Measurements from ENCODE around the gene PAX3.

The PAX3 gene

GRCh38 chr2:222272446-222273015 is 26.3 kb downstream of the PAX3 start:
- Histone ChIP-seq H3K9ac (ENCODE audit: insufficient read length, low read depth) (no peak overlapping the region), H3K4me3 (ENCODE audit: insufficient read length, low read depth) (no peak overlapping the region), H3K36me3 (ENCODE audit: insufficient read depth, insufficient read length, low read length) (no peaks in the 10 kb centered on the region), H3K4me1 (ENCODE audit: insufficient read depth, insufficient read length) (no peaks in the 10 kb centered on the region), H3K9me3 (ENCODE audit: insufficient read depth, low read length) (no peaks in the 10 kb centered on the region), H3K27me3 (ENCODE audit: insufficient read depth, insufficient read length) (no peaks in the 10 kb centered on the region)
- no peak for DNase-seq (ENCODE audit: low read depth, low spot score)
- TF ChIP-seq YY1 (IDR thresholded peaks at IDR 0.05; ENCODE audit: insufficient read depth, insufficient read length): no peak
- no peak for TF ChIP-seq ZNF274 (IDR thresholded peaks at IDR 0.05; ENCODE audit: low read depth, low read length)
- no peak for TF ChIP-seq SUZ12 (IDR thresholded peaks at IDR 0.05; ENCODE audit: extremely low read depth, insufficient read depth, insufficient read length)

- no peak overlapping the region for H3K4me3 ChIP-seq (ENCODE audit: insufficient read length, low read depth)
- no peak overlapping the region for H3K9ac ChIP-seq (ENCODE audit: insufficient read length, low read depth)
- no peaks in the 10 kb centered on the region for H3K4me1 ChIP-seq (ENCODE audit: insufficient read depth, insufficient read length)
- no peak for DNase-seq (ENCODE audit: low read depth, low spot score)
- H3K27me3 ChIP-seq (ENCODE audit: insufficient read depth, insufficient read length): no peaks in the 10 kb centered on the region
- no peak for TF ChIP-seq SUZ12 (IDR thresholded peaks at IDR 0.05; ENCODE audit: extremely low read depth, insufficient read depth, insufficient read length)
- TF ChIP-seq ZNF274 (IDR thresholded peaks at IDR 0.05; ENCODE audit: low read depth, low read length): no peak
- TF ChIP-seq YY1 (IDR thresholded peaks at IDR 0.05; ENCODE audit: insufficient read depth, insufficient read length): no peak
- no peaks in the 10 kb centered on the region for H3K9me3 ChIP-seq (ENCODE audit: insufficient read depth, low read length)
- no peaks in the 10 kb centered on the region for H3K36me3 ChIP-seq (ENCODE audit: insufficient read depth, insufficient read length, low read length)
Measured at GRCh38 chr2:222271854-222272253, 26.9 kb downstream of the PAX3 start.

- H3K9me3 ChIP-seq (ENCODE audit: insufficient read depth, low read length): no peaks in the 10 kb centered on the region
- no peaks in the 10 kb centered on the region for H3K36me3 ChIP-seq (ENCODE audit: insufficient read depth, insufficient read length, low read length)
- no peaks in the 10 kb centered on the region for H3K4me1 ChIP-seq (ENCODE audit: insufficient read depth, insufficient read length)
- H3K4me3 ChIP-seq (ENCODE audit: insufficient read length, low read depth): no peak overlapping the region
- TF ChIP-seq YY1 (IDR thresholded peaks at IDR 0.05; ENCODE audit: insufficient read depth, insufficient read length) (no peak), SUZ12 (IDR thresholded peaks at IDR 0.05; ENCODE audit: extremely low read depth, insufficient read depth, insufficient read length) (no peak), ZNF274 (IDR thresholded peaks at IDR 0.05; ENCODE audit: low read depth, low read length) (no peak)
- H3K9ac ChIP-seq (ENCODE audit: insufficient read length, low read depth): no peak overlapping the region
- no peaks in the 10 kb centered on the region for H3K27me3 ChIP-seq (ENCODE audit: insufficient read depth, insufficient read length)
- DNase-seq (ENCODE audit: low read depth, low spot score): no peak
Measured at GRCh38 chr2:222270396-222270795, 28.4 kb downstream of the PAX3 start.

GRCh38 chr2:222269132-222269531 is 29.7 kb downstream of the PAX3 start:
- no peak for DNase-seq (ENCODE audit: low read depth, low spot score)
- no peaks in the 10 kb centered on the region for H3K27me3 ChIP-seq (ENCODE audit: insufficient read depth, insufficient read length)
- H3K4me1 ChIP-seq (ENCODE audit: insufficient read depth, insufficient read length): no peaks in the 10 kb centered on the region
- no peaks in the 10 kb centered on the region for H3K36me3 ChIP-seq (ENCODE audit: insufficient read depth, insufficient read length, low read length)
- TF ChIP-seq ZNF274 (IDR thresholded peaks at IDR 0.05; ENCODE audit: low read depth, low read length) (no peak), YY1 (IDR thresholded peaks at IDR 0.05; ENCODE audit: insufficient read depth, insufficient read length) (no peak), SUZ12 (IDR thresholded peaks at IDR 0.05; ENCODE audit: extremely low read depth, insufficient read depth, insufficient read length) (no peak)
- no peaks in the 10 kb centered on the region for H3K9me3 ChIP-seq (ENCODE audit: insufficient read depth, low read length)
- no peak overlapping the region for H3K9ac ChIP-seq (ENCODE audit: insufficient read length, low read depth)
- no peak overlapping the region for H3K4me3 ChIP-seq (ENCODE audit: insufficient read length, low read depth)

GRCh38 chr2:222268311-222268990 is 30.3 kb downstream of the PAX3 start:
- no peaks in the 10 kb centered on the region for H3K27me3 ChIP-seq (ENCODE audit: insufficient read depth, insufficient read length)
- H3K4me1 ChIP-seq (ENCODE audit: insufficient read depth, insufficient read length): no peaks in the 10 kb centered on the region
- TF ChIP-seq ZNF274 (IDR thresholded peaks at IDR 0.05; ENCODE audit: low read depth, low read length) (no peak), YY1 (IDR thresholded peaks at IDR 0.05; ENCODE audit: insufficient read depth, insufficient read length) (no peak), SUZ12 (IDR thresholded peaks at IDR 0.05; ENCODE audit: extremely low read depth, insufficient read depth, insufficient read length) (no peak)
- H3K4me3 ChIP-seq (ENCODE audit: insufficient read length, low read depth): no peak overlapping the region
- H3K9ac ChIP-seq (ENCODE audit: insufficient read length, low read depth): no peak overlapping the region
- no peaks in the 10 kb centered on the region for H3K9me3 ChIP-seq (ENCODE audit: insufficient read depth, low read length)
- DNase-seq (ENCODE audit: low read depth, low spot score): no peak
- no peaks in the 10 kb centered on the region for H3K36me3 ChIP-seq (ENCODE audit: insufficient read depth, insufficient read length, low read length)

GRCh38 chr2:222264791-222265320 is 33.9 kb downstream of the PAX3 start:
- no peaks in the 10 kb centered on the region for H3K27me3 ChIP-seq (ENCODE audit: insufficient read depth, insufficient read length)
- no peaks in the 10 kb centered on the region for H3K4me1 ChIP-seq (ENCODE audit: insufficient read depth, insufficient read length)
- no peak for DNase-seq (ENCODE audit: low read depth, low spot score)
- H3K9ac ChIP-seq (ENCODE audit: insufficient read length, low read depth): no peak overlapping the region
- H3K36me3 ChIP-seq (ENCODE audit: insufficient read depth, insufficient read length, low read length): no peaks in the 10 kb centered on the region
- TF ChIP-seq ZNF274 (IDR thresholded peaks at IDR 0.05; ENCODE audit: low read depth, low read length): no peak
- no peaks in the 10 kb centered on the region for H3K9me3 ChIP-seq (ENCODE audit: insufficient read depth, low read length)
- H3K4me3 ChIP-seq (ENCODE audit: insufficient read length, low read depth): no peak overlapping the region

- no peaks in the 10 kb centered on the region for H3K36me3 ChIP-seq (ENCODE audit: insufficient read depth, insufficient read length, low read length)
- no peaks in the 10 kb centered on the region for H3K4me1 ChIP-seq (ENCODE audit: insufficient read depth, insufficient read length)
- no peaks in the 10 kb centered on the region for H3K9me3 ChIP-seq (ENCODE audit: insufficient read depth, low read length)
- H3K9ac ChIP-seq (ENCODE audit: insufficient read length, low read depth): no peak overlapping the region
- no peak for DNase-seq (ENCODE audit: low read depth, low spot score)
- TF ChIP-seq SUZ12 (IDR thresholded peaks at IDR 0.05; ENCODE audit: extremely low read depth, insufficient read depth, insufficient read length): no peak
- no peak for TF ChIP-seq ZNF274 (IDR thresholded peaks at IDR 0.05; ENCODE audit: low read depth, low read length)
- TF ChIP-seq YY1 (IDR thresholded peaks at IDR 0.05; ENCODE audit: insufficient read depth, insufficient read length): no peak
- H3K4me3 ChIP-seq (ENCODE audit: insufficient read length, low read depth): no peak overlapping the region
- no peaks in the 10 kb centered on the region for H3K27me3 ChIP-seq (ENCODE audit: insufficient read depth, insufficient read length)
Measured at GRCh38 chr2:222261504-222261903, 37.3 kb downstream of the PAX3 start.
